SJCRH30 (cell line): ENCODE measurements around the gene WASHC2A. TPM values are rescaled to one million over a fixed set of nuclear protein-coding genes. Genes with fewer than 3 reads are reported as not detected.
"Not testable (repeated sequence)": the region's sequence is repeated elsewhere in the genome, so short reads cannot be mapped to it uniquely, and the experiment has no call there.

Experiments used
- DNase-seq, 2 experiments: peaks; one replicate each; pipeline ENCODE4 v3.0.0-alpha.2; 2015 to 2020
- H3K27ac ChIP-seq: fragments of 250-450 bp; sonication (Bioruptor Pico); 2 replicates; pipeline ENCODE4 v1.5.1; 2020; ENCODE audit warnings: mild to moderate bottlenecking, moderate library complexity
- H3K27me3 ChIP-seq: fragments of 250-450 bp; sonication (Bioruptor Pico); 2 replicates; pipeline ENCODE4 v1.5.1; 2020; ENCODE audit warnings: mild to moderate bottlenecking, moderate library complexity
- H3K36me3 ChIP-seq: fragments of 250-450 bp; sonication (Bioruptor Pico); 2 replicates; pipeline ENCODE4 v1.5.1; 2020; ENCODE audit warnings: mild to moderate bottlenecking, moderate library complexity
- H3K4me1 ChIP-seq: fragments of 250-450 bp; sonication (Bioruptor Pico); 2 replicates; pipeline ENCODE4 v1.5.1; 2020; ENCODE audit warnings: mild to moderate bottlenecking, moderate library complexity
- H3K4me3 ChIP-seq: fragments of 250-450 bp; sonication (Bioruptor Pico); 2 replicates; pipeline ENCODE4 v1.5.1; 2020; ENCODE audit warnings: mild to moderate bottlenecking, moderate library complexity
- H3K9me3 ChIP-seq: fragments of 250-450 bp; sonication (Bioruptor Pico); replicated peaks from 2 replicates; pipeline ENCODE4 v1.5.1; 2020; ENCODE audit warnings: mild to moderate bottlenecking, moderate library complexity
- total RNA-seq: library from RNA; depleted of rRNA; stranded (reverse); fragments of >200 nt; shearing (Covaris generic); gene quantifications from 2 replicates; pipeline ENCODE4 v1.2.3, GENCODE V29; 2014

The WASHC2A gene
- total RNA-seq, 1 experiment from 2014 or later = 16.8 TPM

GRCh38 chr10:50102267-50102666 is 34.5 kb downstream of the WASHC2A start:
- DNase-seq, H3K27me3 ChIP-seq, H3K36me3 ChIP-seq, H3K4me3 ChIP-seq, H3K4me1 ChIP-seq, H3K9me3 ChIP-seq, H3K27ac ChIP-seq: not testable (repeated sequence)

DNA sequence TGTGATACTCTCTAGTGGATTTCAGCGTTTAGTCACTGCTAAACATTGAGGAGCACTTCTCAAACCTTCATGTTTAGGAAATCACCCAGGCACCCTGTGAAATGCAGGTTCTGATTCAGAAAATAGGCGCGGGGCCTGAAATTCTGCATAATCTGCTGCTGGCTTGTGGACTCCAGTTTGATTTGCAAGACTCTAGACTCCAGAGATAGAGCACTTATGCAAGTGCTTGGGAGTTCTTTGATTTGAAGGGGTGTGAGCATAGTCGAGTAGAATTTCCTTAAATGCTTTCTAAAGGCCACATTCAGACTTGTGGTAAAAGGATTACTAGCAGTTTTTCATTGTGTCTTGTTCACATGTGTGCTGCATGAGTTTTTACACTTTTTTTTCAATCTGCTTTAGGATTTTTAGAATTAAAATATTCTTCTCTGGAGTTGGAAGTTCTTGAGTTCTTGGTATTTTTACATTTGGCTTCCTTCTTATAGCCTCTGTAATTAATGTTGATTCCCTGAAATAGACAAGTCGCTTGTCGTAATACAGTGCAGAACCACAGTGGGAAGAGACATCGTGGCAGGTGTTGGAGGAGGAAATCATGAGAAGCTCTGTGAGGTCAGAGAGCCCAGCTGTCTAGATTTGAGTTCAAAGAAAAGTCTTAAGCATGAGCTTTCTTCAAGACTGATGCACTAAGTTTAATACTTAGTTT is 41.4 kb downstream of the WASHC2A start:
- DNase-seq, H3K27ac ChIP-seq, H3K27me3 ChIP-seq, H3K4me3 ChIP-seq, H3K9me3 ChIP-seq, H3K4me1 ChIP-seq, H3K36me3 ChIP-seq: not testable (repeated sequence)

- H3K27ac ChIP-seq, H3K27me3 ChIP-seq: not testable (repeated sequence)
Measured at GRCh38 chr10:50112419-50113112, 44.8 kb downstream of the WASHC2A start.

GRCh38 chr10:50126765-50127164 is 59.0 kb downstream of the WASHC2A start:
- not testable (repeated sequence) for H3K36me3 ChIP-seq, H3K4me1 ChIP-seq, DNase-seq, H3K27ac ChIP-seq, H3K9me3 ChIP-seq, H3K4me3 ChIP-seq, H3K27me3 ChIP-seq

More at GRCh38 chr10:50112419-50113112, 44.8 kb downstream of the WASHC2A start:
- H3K9me3 ChIP-seq, H3K36me3 ChIP-seq, H3K4me1 ChIP-seq, H3K4me3 ChIP-seq, DNase-seq: not testable (repeated sequence)

DNA sequence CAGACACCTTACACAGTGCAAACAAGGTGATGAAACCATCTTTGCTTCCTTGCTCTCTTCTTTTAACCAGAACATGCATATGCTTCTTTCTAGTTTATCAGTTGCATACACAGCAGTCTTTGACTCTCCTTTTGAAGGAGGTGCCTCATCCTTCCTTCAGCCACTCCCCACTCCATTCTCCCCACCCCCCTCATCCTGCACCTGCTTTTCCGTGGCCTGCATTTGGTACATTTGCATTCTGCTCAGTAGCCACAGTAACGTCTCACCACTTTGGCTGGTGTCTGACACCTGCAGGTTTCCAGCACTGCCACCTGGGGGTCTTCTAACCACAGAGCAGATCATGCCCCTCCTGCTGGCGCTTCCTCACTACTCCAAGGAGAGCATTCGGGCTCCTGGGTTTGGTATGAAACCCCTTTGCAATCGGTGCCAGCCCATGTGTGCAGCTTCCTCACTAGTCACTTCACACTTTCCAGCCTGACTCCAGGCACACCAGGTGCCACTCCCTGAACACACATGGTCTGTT is 60.1 kb downstream of the WASHC2A start:
- H3K27ac ChIP-seq, H3K27me3 ChIP-seq, H3K4me1 ChIP-seq, H3K36me3 ChIP-seq, H3K9me3 ChIP-seq, H3K4me3 ChIP-seq, DNase-seq: not testable (repeated sequence)

- not testable (repeated sequence) for H3K4me1 ChIP-seq, H3K27me3 ChIP-seq, H3K36me3 ChIP-seq, H3K9me3 ChIP-seq, H3K4me3 ChIP-seq, H3K27ac ChIP-seq, DNase-seq
Measured at GRCh38 chr10:50131245-50131965, 63.7 kb downstream of the WASHC2A start.

DNA sequence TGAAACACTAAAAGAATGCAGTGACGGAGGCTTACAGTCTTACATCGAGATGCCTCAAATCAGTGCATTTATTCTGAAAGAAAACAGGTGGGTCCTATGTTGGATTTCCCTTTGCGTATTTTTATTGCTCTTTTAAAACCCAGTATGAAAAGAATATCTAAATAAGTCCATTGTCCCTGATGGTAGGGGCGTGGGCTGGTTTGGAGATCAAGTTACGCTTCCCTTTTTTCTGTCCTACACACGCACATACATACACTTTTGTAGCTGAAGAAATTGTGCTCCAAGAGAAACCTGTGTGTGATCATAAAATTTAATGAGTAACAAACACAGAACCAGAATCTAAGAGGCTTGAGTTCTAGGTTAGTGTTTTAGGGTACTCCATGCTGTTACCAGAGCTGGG is 64.6 kb downstream of the WASHC2A start:
- not testable (repeated sequence) for H3K36me3 ChIP-seq, H3K27ac ChIP-seq, H3K27me3 ChIP-seq, H3K4me3 ChIP-seq, H3K9me3 ChIP-seq, H3K4me1 ChIP-seq
- DNase-seq = peak in 1 of 2 experiments; percentile 7

- not testable (repeated sequence) for H3K27ac ChIP-seq, H3K27me3 ChIP-seq, H3K4me3 ChIP-seq, H3K9me3 ChIP-seq, H3K4me1 ChIP-seq, H3K36me3 ChIP-seq, DNase-seq
Measured at GRCh38 chr10:50132841-50133240, 65.1 kb downstream of the WASHC2A start.

- not testable (repeated sequence) for H3K9me3 ChIP-seq, H3K27me3 ChIP-seq, DNase-seq, H3K4me1 ChIP-seq, H3K27ac ChIP-seq, H3K4me3 ChIP-seq, H3K36me3 ChIP-seq
Measured at GRCh38 chr10:50143512-50144174, 75.9 kb downstream of the WASHC2A start.

DNA sequence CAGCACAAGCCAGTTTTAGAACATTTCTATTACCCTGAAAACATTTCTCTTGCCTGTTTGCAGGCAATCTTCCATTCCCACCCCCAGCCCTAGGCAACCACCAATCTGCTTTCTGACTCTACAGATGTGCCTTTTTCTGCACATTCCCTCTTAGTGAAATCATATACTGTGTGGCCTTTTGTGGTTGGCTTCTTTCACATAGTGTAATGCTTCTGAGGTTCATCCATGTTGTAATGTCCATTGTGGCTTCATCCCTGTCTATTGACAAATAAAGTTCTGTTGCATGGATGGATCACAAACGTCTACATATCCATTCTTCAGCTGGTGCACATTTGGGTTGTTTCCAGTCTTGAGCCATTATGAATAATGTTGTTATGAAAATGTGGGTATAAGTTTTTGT is 77.8 kb downstream of the WASHC2A start:
- DNase-seq, H3K27ac ChIP-seq, H3K4me3 ChIP-seq, H3K4me1 ChIP-seq, H3K9me3 ChIP-seq, H3K27me3 ChIP-seq, H3K36me3 ChIP-seq: not testable (repeated sequence)

DNA sequence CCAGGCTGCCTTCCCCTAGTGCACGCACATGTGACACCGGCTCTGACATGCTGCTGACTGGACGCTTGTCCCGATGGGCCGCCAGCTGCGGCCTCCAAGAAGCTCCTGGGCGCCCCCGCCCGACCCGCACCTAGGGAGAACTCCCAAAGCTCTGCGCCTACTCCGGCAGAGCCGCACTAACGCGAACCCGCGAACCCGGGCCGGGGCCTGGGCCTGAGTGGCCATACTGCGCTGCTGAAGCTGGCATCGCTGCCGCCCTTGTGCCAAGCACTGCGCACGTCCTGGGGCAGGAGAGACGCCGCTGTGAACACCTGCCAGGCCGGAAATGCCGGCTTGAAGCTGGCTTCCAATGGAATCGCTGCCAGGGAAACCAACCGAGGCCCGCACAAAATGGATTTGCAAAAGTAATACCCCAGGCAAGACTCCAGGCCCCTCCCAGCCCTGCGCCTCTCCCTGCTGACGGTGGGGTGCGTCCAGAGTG is 85.1 kb downstream of the WASHC2A start:
- H3K4me1 ChIP-seq = no peaks in the 10 kb centered on the region
- H3K27ac ChIP-seq = no peak overlapping the region
- H3K36me3 ChIP-seq = no peaks in the 10 kb centered on the region
- no peaks in the 10 kb centered on the region for H3K9me3 ChIP-seq
- H3K4me3 ChIP-seq = no peak overlapping the region
- DNase-seq = no peak
- H3K27me3 ChIP-seq = no peaks in the 10 kb centered on the region

- DNase-seq, H3K27me3 ChIP-seq, H3K4me1 ChIP-seq, H3K4me3 ChIP-seq, H3K9me3 ChIP-seq, H3K36me3 ChIP-seq, H3K27ac ChIP-seq: not testable (repeated sequence)
Measured at GRCh38 chr10:50157868-50158267, 90.1 kb downstream of the WASHC2A start.

- not testable (repeated sequence) for H3K27ac ChIP-seq, DNase-seq, H3K4me1 ChIP-seq, H3K9me3 ChIP-seq, H3K27me3 ChIP-seq, H3K36me3 ChIP-seq, H3K4me3 ChIP-seq
Measured at GRCh38 chr10:50159856-50160255, 92.1 kb downstream of the WASHC2A start.

DNA sequence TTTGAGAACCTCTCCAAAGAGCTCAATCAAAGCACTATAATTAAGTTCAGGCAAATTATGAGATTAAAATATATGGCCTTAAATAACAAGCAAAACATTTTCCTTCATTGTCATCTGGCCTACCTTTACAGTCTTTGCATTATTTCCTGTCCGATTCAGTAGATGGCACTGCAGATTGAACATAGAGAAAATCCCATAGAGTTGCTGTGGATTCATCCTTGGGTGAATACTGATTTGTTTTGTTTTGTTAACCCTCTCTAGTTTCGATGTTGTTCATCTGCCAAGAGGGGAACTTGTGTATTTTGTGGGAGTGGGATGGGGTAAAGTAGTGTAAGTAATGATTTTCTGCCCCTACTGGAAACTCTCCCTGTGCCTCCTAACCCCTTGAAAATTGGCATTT is 97.3 kb downstream of the WASHC2A start:
- not testable (repeated sequence) for H3K27me3 ChIP-seq, H3K36me3 ChIP-seq, H3K27ac ChIP-seq, H3K9me3 ChIP-seq, DNase-seq, H3K4me3 ChIP-seq, H3K4me1 ChIP-seq

- not testable (repeated sequence) for H3K27ac ChIP-seq
Measured at GRCh38 chr10:50167833-50168232, 100.1 kb downstream of the WASHC2A start.

More at GRCh38 chr10:50167833-50168232, 100.1 kb downstream of the WASHC2A start:
- not testable (repeated sequence) for DNase-seq, H3K9me3 ChIP-seq, H3K36me3 ChIP-seq, H3K4me1 ChIP-seq, H3K27me3 ChIP-seq, H3K4me3 ChIP-seq
